Measurements from ENCODE around the gene MACROD1. TPM values are rescaled to one million over a fixed set of nuclear protein-coding genes. Genes with fewer than 3 reads are reported as not detected.

Gene MACROD1
- polyA plus RNA-seq, 1 donor (not counting 4 experiments of a cell fraction or from before 2014, with no cell fraction given), result 4.6 TPM

DNA sequence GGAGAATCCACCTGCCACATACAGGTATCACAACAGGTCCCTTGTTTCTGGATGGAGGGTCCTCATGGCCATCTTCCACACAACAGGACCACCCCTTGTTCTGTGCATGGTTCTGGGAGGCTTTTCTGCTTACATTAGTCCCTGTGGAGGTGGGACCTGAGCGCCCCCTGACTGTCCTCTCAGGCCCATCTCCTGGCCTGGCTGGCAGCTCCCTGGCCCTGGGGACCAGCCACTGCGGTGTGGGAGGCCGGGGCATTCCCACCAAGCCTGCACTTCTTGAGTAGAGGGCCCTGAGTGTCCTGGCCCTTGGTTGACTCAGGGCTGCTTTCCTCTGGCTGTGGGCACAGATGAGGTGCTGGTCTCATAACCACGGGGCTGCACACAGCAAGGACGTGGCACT is 186.5 kb downstream of the MACROD1 start:
- DNase-seq (ENCODE audit: low read depth, low spot score), result no peak

DNA sequence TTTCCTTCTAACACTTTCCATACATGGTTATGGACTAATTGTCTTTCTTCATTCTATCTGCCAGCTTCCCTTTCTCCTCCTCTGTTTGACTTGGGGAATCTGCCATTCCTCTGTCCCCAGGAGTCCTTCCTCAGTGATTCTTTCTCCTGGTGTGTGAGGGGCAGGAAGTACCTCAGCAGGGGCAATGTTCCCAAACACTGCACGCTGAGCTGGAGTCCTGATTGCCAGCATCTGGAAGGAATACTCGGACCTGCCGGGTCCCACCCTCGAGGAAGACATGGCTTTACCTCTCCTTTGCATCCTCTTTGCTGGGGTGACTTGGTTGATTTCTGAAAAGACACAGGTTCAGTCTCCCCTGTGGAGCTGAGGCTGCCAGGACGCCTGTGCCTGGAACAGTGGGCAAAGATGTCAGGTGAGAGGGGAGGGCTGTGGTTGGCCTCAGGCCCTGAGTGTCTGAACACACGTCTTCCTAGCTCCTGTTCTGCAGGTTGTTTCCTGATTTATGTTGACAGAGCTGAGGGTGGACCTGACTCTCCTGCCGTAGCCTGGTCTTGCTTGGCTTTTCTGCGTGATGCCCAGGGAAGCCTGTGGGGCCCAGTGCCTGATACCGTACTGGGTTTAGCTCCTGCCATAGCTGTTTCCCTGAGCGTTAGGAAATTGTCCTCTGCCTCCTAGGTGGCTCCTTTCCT is 187.2 kb downstream of the MACROD1 start:
- no peaks in the 10 kb centered on the region for H3K27me3 ChIP-seq (ENCODE audit: control insufficient read depth, extremely low read depth, insufficient read depth, low read length)
- FAIRE-seq (no peak), DNase-seq (ENCODE audit: low read depth, low spot score) (no peak)
- H3K9me3 ChIP-seq (ENCODE audit: control insufficient read depth, low read depth, low read length), result no peaks in the 10 kb centered on the region
- H3K9me1 ChIP-seq (ENCODE audit: control insufficient read depth, extremely low read depth, insufficient read depth, low read length), result no peaks in the 10 kb centered on the region
- H4K20me1 ChIP-seq (ENCODE audit: control insufficient read depth, extremely low read depth, insufficient read depth, low read length), result no peaks in the 10 kb centered on the region
- TF ChIP-seq, protein P1, sequence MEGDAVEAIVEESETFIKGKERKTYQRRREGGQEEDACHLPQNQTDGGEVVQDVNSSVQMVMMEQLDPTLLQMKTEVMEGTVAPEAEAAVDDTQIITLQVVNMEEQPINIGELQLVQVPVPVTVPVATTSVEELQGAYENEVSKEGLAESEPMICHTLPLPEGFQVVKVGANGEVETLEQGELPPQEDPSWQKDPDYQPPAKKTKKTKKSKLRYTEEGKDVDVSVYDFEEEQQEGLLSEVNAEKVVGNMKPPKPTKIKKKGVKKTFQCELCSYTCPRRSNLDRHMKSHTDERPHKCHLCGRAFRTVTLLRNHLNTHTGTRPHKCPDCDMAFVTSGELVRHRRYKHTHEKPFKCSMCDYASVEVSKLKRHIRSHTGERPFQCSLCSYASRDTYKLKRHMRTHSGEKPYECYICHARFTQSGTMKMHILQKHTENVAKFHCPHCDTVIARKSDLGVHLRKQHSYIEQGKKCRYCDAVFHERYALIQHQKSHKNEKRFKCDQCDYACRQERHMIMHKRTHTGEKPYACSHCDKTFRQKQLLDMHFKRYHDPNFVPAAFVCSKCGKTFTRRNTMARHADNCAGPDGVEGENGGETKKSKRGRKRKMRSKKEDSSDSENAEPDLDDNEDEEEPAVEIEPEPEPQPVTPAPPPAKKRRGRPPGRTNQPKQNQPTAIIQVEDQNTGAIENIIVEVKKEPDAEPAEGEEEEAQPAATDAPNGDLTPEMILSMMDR (optimal IDR thresholded peaks at IDR 0.05 in 1 of 3, IDR thresholded peaks at IDR 0.05 in 1 of 3, conservative IDR thresholded peaks at IDR 0.05 in 1 of 3; ENCODE audit: extremely low read depth in 1 of 3, insufficient read depth in 2 of 3, low read length in 3 of 3), result no peak
- TF ChIP-seq EZH2 (IDR thresholded peaks at IDR 0.05; ENCODE audit: low read length), result no peak
- no peak overlapping the region for H3K9ac ChIP-seq (ENCODE audit: control insufficient read depth, extremely low read depth, insufficient read depth, low read length)
- H3K27ac ChIP-seq (ENCODE audit: control insufficient read depth, insufficient read depth, low read length), result no peak overlapping the region
- dilution Hi-C loops (cut with MboI; ENCODE audit: extremely low pct_ligation_motif_present, low sequenced_read_pairs), result no loop called here
- H3K36me3 ChIP-seq (ENCODE audit: control insufficient read depth in 2 of 2, extremely low read depth in 1 of 2, insufficient read depth in 2 of 2, low read length in 2 of 2), result peaks cover 6 to 7% of the 10 kb centered on the region in 2 experiments
- no peak overlapping the region for H2AFZ ChIP-seq (ENCODE audit: control insufficient read depth, low read length)
- H3K79me2 ChIP-seq (ENCODE audit: control insufficient read depth, insufficient read depth, low read length), result peaks cover 40% of the 10 kb centered on the region
- no peak overlapping the region for H3K4me2 ChIP-seq (ENCODE audit: control insufficient read depth, extremely low read depth, insufficient read depth, low read depth, low read length)
- no peak overlapping the region for H3K4me3 ChIP-seq (ENCODE audit: control insufficient read depth in 2 of 3, extremely low read depth in 1 of 3, insufficient read depth in 2 of 3, low read depth in 1 of 3, low read length in 3 of 3)
- peaks cover 14% of the 10 kb centered on the region for H3K4me1 ChIP-seq (ENCODE audit: control insufficient read depth, extremely low read depth, insufficient read depth, low read length)

More for the DNA sequence above, 186.5 kb downstream of the MACROD1 start:
- Histone ChIP-seq H3K9me1 (ENCODE audit: control insufficient read depth, extremely low read depth, insufficient read depth, low read length) (no peaks in the 10 kb centered on the region), H3K27ac (ENCODE audit: control insufficient read depth, insufficient read depth, low read length) (no peak overlapping the region), H3K36me3 (ENCODE audit: control insufficient read depth in 2 of 2, extremely low read depth in 1 of 2, insufficient read depth in 2 of 2, low read length in 2 of 2) (peaks cover 6 to 7% of the 10 kb centered on the region in 2 experiments), H3K4me1 (ENCODE audit: control insufficient read depth, extremely low read depth, insufficient read depth, low read length) (peaks cover 14% of the 10 kb centered on the region), H3K4me3 (ENCODE audit: control insufficient read depth in 2 of 3, extremely low read depth in 1 of 3, insufficient read depth in 2 of 3, low read depth in 1 of 3, low read length in 3 of 3) (no peak overlapping the region), H4K20me1 (ENCODE audit: control insufficient read depth, extremely low read depth, insufficient read depth, low read length) (no peaks in the 10 kb centered on the region), H3K9me3 (ENCODE audit: control insufficient read depth, low read depth, low read length) (no peaks in the 10 kb centered on the region), H3K4me2 (ENCODE audit: control insufficient read depth, extremely low read depth, insufficient read depth, low read depth, low read length) (no peak overlapping the region), H3K9ac (ENCODE audit: control insufficient read depth, extremely low read depth, insufficient read depth, low read length) (no peak overlapping the region), H3K79me2 (ENCODE audit: control insufficient read depth, insufficient read depth, low read length) (peaks cover 40% of the 10 kb centered on the region), H3K27me3 (ENCODE audit: control insufficient read depth, extremely low read depth, insufficient read depth, low read length) (no peaks in the 10 kb centered on the region), H2AFZ (ENCODE audit: control insufficient read depth, low read length) (no peak overlapping the region)
- TF ChIP-seq, protein P1 (optimal IDR thresholded peaks at IDR 0.05 in 1 of 3, IDR thresholded peaks at IDR 0.05 in 1 of 3, conservative IDR thresholded peaks at IDR 0.05 in 1 of 3; ENCODE audit: extremely low read depth in 1 of 3, insufficient read depth in 2 of 3, low read length in 3 of 3), result no peak
- TF ChIP-seq EZH2 (IDR thresholded peaks at IDR 0.05; ENCODE audit: low read length), result no peak
- dilution Hi-C loops (cut with MboI; ENCODE audit: extremely low pct_ligation_motif_present, low sequenced_read_pairs), result no loop called here
- no peak for FAIRE-seq

Measured in keratinocyte (primary cell).